MM.1S (cell line): ENCODE data around the gene GJB5.

Experiments
- EZH2 ChIP-seq: fragments of 300-600 bp; sonication (generic); optimal IDR thresholded peaks from 2 replicates; pipeline ENCODE3; 2017; ENCODE audit warnings: low read depth, mild to moderate bottlenecking, antibody characterized with exemption, low read length, mixed read lengths
- EZH2phosphoT487 ChIP-seq: fragments of 300-600 bp; sonication (generic); IDR thresholded peaks from 2 replicates; pipeline ENCODE4 v1.6.1; 2018; ENCODE audit warnings: antibody characterized with exemption, low read length
- TF ChIP-seq, protein P1 (sequence below): fragments of 300-600 bp; sonication (generic); IDR thresholded peaks from 2 replicates; pipeline ENCODE4 v1.5.1; 2016; ENCODE audit warnings: antibody characterized with exemption, low read length, mixed read lengths

DNA sequence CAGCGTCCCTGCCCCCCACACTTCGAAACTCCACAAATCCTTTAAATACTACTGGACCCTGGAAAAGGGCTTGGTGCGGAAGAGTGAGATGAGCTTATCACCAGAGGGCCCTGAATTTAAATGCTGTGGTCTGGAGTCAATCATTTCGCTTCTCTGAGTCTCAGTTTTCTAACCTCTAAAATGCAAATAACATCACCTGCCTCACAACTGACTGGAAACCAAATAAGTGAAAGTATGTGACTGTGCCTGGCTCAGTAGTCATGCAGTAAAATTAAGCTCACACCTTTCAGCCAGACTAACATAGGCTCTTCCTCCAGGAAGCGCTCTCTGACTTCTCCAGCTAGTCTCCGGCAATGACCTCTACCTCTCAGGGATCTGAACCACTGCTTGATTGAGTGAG is 42.1 kb downstream of the GJB5 start:
- TF ChIP-seq, protein P1, sequence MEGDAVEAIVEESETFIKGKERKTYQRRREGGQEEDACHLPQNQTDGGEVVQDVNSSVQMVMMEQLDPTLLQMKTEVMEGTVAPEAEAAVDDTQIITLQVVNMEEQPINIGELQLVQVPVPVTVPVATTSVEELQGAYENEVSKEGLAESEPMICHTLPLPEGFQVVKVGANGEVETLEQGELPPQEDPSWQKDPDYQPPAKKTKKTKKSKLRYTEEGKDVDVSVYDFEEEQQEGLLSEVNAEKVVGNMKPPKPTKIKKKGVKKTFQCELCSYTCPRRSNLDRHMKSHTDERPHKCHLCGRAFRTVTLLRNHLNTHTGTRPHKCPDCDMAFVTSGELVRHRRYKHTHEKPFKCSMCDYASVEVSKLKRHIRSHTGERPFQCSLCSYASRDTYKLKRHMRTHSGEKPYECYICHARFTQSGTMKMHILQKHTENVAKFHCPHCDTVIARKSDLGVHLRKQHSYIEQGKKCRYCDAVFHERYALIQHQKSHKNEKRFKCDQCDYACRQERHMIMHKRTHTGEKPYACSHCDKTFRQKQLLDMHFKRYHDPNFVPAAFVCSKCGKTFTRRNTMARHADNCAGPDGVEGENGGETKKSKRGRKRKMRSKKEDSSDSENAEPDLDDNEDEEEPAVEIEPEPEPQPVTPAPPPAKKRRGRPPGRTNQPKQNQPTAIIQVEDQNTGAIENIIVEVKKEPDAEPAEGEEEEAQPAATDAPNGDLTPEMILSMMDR = no peak
- TF ChIP-seq EZH2 (no peak), EZH2phosphoT487 (no peak)
